Tibial nerve (tissue), 4 donors: ENCODE data around the gene CTU2. TPM values are rescaled to one million over a fixed set of nuclear protein-coding genes. Genes with fewer than 3 reads are reported as not detected.

Experiments used
- DNase-seq, 2 donors: peaks; one replicate each; pipeline ENCODE4 v3.0.0-alpha.2; 2019; ENCODE audit warnings: low spot score in 2 of 2
- H3K27ac ChIP-seq, 4 donors: fragments of 200-600 bp; sonication (generic) in 3 of 4; one replicate each; pipeline ENCODE4 v1.5.1; 2017 to 2019; ENCODE audit warnings: mild to moderate bottlenecking in 1 of 4
- H3K27me3 ChIP-seq, 2 donors: fragments of 200-600 bp; sonication (generic) in 1 of 2; one replicate each; pipeline versions ENCODE4 v1.5.1 to v1.6.0; 2017 to 2019
- H3K36me3 ChIP-seq, 3 donors: fragments of 200-600 bp; sonication (generic); one replicate each; pipeline ENCODE4 v1.5.1; 2018 to 2019
- H3K4me1 ChIP-seq, 4 donors: fragments of 200-600 bp; sonication (generic) in 3 of 4; one replicate each; pipeline ENCODE4 v1.5.1; 2017 to 2019
- H3K4me3 ChIP-seq, 4 donors: fragments of 200-600 bp; sonication (generic) in 3 of 4; one replicate each; pipeline ENCODE4 v1.5.1; 2017 to 2019; ENCODE audit warnings: mild to moderate bottlenecking in 1 of 4, moderate library complexity in 1 of 4
- H3K9me3 ChIP-seq, 4 donors: fragments of 200-600 bp; sonication (generic) in 3 of 4; one replicate each; pipeline ENCODE4 v1.5.1; 2017 to 2019
- EP300 ChIP-seq, 2 donors: sonication (generic); formaldehyde crosslinking; IDR thresholded peaks; one replicate each; pipeline ENCODE4 v1.6.1; 2017; ENCODE audit warnings: antibody characterized with exemption in 2 of 2, mild to moderate bottlenecking in 1 of 2
- POLR2A ChIP-seq, 2 donors: fragments of 450-650 bp; IDR thresholded peaks; one replicate each; pipeline ENCODE4 v1.6.1; 2017; ENCODE audit warnings: antibody characterized with exemption in 2 of 2, mild to moderate bottlenecking in 2 of 2, moderate library complexity in 2 of 2
- WGBS, 2 donors: methylation state at CpG; one replicate each; pipeline ENCODE4 v1.1.5; 2018; 5-methylcytosine and 5-hydroxymethylcytosine counted together
- total RNA-seq, 4 donors: library from RNA; depleted of rRNA; stranded (reverse); fragments of >200 nt; gene quantifications; one replicate each; pipeline ENCODE4 v1.1.0, GENCODE V29; 2016
- TF ChIP-seq, protein P1 (sequence below), 5 experiments: fragments of 200-600 bp in 3 of 5; fragments of 450-650 bp in 2 of 5; sonication (generic) in 3 of 5; IDR thresholded peaks; one replicate each; pipeline ENCODE4 v1.5.1; 2016 to 2019; ENCODE audit warnings: antibody characterized with exemption in 5 of 5, mild to moderate bottlenecking in 3 of 5, moderate library complexity in 2 of 5

Gene CTU2
- total RNA-seq, 4 donors from 2014 or later, result 12.3 to 22.5 (median 12.5) TPM

DNA sequence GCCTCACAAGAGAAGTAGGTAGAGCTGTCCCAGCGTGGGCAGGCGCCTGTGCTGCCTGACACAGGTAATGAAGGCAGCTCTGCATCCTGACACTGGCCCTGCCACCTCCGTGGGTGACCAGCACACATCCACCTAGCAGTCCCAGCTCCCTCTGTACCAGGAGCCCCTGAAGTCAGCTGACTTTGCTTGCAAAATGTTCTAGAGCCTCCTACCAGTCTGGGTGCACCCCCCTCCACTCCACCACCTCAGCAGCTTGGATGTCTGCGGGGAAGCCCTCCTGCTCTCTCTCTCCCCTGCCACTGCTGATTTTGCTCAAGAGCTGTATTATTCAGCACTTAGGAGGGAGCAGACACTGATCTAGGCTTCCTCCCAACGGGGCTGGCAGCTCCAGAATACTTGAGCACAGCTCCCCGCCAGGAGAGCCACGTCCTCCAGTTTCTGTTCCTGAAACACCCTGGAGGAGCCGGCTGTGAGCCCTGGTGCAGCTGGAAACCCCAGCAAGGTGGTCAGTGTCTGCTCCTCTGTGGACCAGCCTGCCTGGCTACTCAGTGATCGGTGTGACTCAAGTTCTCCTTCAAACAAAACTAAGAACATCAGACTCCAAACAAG, 1.1 kb upstream of the CTU2 start:
- no peak for DNase-seq
- H3K4me3 ChIP-seq, result peak overlapping the region; percentile 52 to 97 (median 86)
- TF ChIP-seq, protein P1, sequence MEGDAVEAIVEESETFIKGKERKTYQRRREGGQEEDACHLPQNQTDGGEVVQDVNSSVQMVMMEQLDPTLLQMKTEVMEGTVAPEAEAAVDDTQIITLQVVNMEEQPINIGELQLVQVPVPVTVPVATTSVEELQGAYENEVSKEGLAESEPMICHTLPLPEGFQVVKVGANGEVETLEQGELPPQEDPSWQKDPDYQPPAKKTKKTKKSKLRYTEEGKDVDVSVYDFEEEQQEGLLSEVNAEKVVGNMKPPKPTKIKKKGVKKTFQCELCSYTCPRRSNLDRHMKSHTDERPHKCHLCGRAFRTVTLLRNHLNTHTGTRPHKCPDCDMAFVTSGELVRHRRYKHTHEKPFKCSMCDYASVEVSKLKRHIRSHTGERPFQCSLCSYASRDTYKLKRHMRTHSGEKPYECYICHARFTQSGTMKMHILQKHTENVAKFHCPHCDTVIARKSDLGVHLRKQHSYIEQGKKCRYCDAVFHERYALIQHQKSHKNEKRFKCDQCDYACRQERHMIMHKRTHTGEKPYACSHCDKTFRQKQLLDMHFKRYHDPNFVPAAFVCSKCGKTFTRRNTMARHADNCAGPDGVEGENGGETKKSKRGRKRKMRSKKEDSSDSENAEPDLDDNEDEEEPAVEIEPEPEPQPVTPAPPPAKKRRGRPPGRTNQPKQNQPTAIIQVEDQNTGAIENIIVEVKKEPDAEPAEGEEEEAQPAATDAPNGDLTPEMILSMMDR (IDR thresholded peaks at IDR 0.05), result no peak
- TF ChIP-seq POLR2A (IDR thresholded peaks at IDR 0.05) (no peak), EP300 (IDR thresholded peaks at IDR 0.05) (no peak)
- 30 to 37% methylated on average over 9 of the region's 9 CpGs for WGBS, 2 donors
- H3K27me3 ChIP-seq, result no peaks in the 10 kb centered on the region
- peaks cover 0 to 76% (median 33%) of the 10 kb centered on the region in 4 donors for H3K4me1 ChIP-seq
- H3K9me3 ChIP-seq, result no peaks in the 10 kb centered on the region
- peaks cover 0 to 37% (median 0%) of the 10 kb centered on the region in 3 donors for H3K36me3 ChIP-seq
- peak overlapping the region; percentile 59 to 95 (median 86) for H3K27ac ChIP-seq

DNA sequence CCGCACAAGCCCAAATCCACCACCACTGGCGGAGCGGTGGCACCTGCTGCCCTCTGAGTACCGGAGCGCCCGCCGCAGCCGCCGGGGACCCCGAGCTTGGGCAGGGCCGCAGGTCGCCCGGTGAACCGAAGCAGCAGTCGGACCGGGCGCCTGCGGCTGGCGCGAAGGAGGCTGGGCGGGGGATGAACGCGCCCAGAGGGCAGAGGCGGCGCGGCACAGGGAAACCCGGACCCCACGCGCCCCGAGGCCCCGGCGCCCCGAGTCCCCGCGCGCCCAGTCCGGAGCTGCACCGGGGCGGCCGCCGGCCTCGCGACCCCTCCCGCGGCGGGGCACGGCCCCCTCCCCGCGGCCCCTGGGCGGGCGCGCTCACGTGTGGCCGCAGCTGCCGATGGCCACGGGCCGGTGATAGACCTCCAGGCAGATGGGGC, 488 bp upstream of the CTU2 start:
- Histone ChIP-seq H3K9me3 (no peaks in the 10 kb centered on the region), H3K27ac (peak overlapping the region; percentile 59 to 95 (median 86)), H3K36me3 (peaks cover 0 to 31% (median 0%) of the 10 kb centered on the region in 3 donors), H3K27me3 (no peaks in the 10 kb centered on the region), H3K4me1 (peaks cover 0 to 69% (median 32%) of the 10 kb centered on the region in 4 donors), H3K4me3 (peak overlapping the region; percentile 82 to 97 (median 86))
- 1% methylated on average over 15 to 41 of the region's 57 CpGs for WGBS, 2 donors
- DNase-seq, result no peak
- TF ChIP-seq POLR2A (IDR thresholded peaks at IDR 0.05), result no peak
- no peak for TF ChIP-seq EP300 (IDR thresholded peaks at IDR 0.05)
- TF ChIP-seq, protein P1 (IDR thresholded peaks at IDR 0.05), result no peak

DNA sequence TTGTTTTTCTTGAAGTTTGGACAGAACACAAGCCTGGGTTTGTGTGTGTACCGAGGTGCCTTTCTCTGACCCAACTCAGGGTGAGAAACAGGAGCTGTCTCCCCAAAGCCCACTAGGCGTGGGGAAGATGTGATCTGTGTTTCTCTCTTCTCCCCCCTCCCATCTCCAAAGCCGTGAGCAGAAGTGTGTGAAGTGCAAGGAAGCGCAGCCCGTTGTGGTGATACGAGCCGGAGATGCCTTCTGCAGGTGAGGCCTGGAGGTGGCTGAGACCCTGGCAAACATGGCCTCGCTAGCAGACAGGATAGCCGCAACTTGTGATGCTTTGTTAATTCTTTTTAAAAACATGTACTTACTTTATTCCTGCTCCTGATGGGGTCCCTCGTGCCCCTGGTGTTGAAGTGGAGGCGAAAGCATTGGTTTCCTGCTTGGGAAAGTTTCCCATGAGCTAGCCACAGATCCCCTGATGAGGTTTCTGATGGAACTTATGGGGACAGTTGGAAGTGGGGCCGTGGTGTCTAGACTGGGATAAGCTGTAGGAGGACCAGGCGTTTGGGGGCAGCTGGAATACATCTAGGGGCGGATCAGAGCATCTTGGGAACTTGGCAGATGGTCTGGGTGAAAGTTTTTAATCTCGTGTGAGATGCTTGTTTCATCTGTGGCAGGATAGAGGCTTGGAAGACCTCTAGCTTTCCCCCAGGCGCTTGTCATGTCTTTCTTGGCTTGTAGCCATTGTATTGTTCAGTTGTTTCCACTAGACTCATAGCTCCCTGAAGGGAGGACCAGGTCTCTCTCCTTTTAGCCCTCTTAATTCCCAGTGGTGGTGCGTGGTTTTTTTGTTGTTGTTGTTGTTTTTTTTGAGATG, 893 bp downstream of the CTU2 start:
- WGBS, 2 donors, result 33 to 34% methylated on average over 17 of the region's 17 CpGs
- Histone ChIP-seq H3K9me3 (no peaks in the 10 kb centered on the region), H3K27me3 (no peaks in the 10 kb centered on the region), H3K36me3 (peaks cover 0 to 21% (median 0%) of the 10 kb centered on the region in 3 donors), H3K4me1 (peaks cover 0 to 55% (median 25%) of the 10 kb centered on the region in 4 donors), H3K27ac (peak overlapping the region; percentile 59 to 95 (median 85)), H3K4me3 (peak overlapping the region; percentile 82 to 97 (median 86))
- TF ChIP-seq, protein P1 (IDR thresholded peaks at IDR 0.05), result no peak
- TF ChIP-seq EP300 (IDR thresholded peaks at IDR 0.05) (no peak), POLR2A (IDR thresholded peaks at IDR 0.05) (no peak)
- DNase-seq, result no peak

DNA sequence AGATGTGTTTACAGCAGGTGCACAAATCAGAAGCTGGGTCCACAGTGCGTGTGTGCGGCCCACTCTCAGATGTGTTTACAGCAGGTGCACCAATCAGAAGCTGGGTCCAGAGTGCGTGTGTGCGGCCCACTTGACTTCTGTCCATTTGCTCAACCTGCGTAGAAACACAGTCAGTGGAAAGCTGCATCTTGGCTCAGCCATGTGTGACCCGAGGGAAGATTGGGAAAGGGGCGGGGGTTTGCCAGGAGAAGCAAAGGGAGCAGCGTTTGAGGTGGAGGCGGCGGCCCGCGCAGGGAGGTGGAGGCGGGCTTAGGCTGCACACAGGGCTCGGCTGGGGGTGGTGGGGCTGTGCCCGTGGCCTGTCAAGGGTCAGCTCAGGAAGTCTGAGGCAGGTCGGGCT, 4.3 kb downstream of the CTU2 start:
- no peak for DNase-seq
- peaks cover 0 to 22% (median 10%) of the 10 kb centered on the region in 4 donors for H3K4me1 ChIP-seq
- H3K9me3 ChIP-seq, result no peaks in the 10 kb centered on the region
- H3K27me3 ChIP-seq, result no peaks in the 10 kb centered on the region
- WGBS, 2 donors, result 68 to 73% methylated on average over 15 of the region's 16 CpGs
- no peak overlapping the region for H3K27ac ChIP-seq
- H3K36me3 ChIP-seq, result peaks cover 0 to 37% (median 0%) of the 10 kb centered on the region in 3 donors
- H3K4me3 ChIP-seq, result no peak overlapping the region
- TF ChIP-seq POLR2A (IDR thresholded peaks at IDR 0.05) (no peak), EP300 (IDR thresholded peaks at IDR 0.05) (no peak)
- TF ChIP-seq, protein P1 (IDR thresholded peaks at IDR 0.05), result no peak
